ENCODE results near the gene RFX7.

DNA sequence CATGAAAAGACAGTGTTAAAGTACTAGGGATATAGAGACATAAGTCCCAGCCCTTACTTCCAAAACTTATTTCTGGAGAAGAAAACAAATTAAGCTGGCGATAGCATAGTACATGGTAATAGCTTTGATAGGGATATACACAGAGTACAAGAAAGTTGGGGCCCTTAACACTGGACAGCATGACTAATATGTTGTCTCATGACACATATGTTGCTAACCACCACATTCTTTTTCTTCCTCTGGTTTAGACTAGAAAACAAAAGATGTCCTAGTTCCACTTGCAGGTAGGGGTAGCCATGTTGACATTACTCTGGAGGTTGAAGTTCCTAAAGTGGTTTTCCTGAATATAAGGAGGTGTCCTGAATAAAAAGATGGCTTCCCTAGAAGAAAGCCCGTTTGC is 75.3 kb downstream of the RFX7 start:
- TF ChIP-seq POLR2AphosphoS5 (IDR thresholded peaks at IDR 0.05; ENCODE audit: low read depth, low read length) (no peak), TAF1 (IDR thresholded peaks at IDR 0.05; ENCODE audit: borderline replicate concordance, insufficient read depth, low read length) (no peak), SIN3A (IDR thresholded peaks at IDR 0.05; ENCODE audit: borderline replicate concordance, insufficient read depth, low read length) (no peak), FOXP2 (optimal IDR thresholded peaks at IDR 0.05; ENCODE audit: borderline replicate concordance, extremely low read depth, extremely low read length, insufficient read depth) (no peak)
- TF ChIP-seq, protein P1, sequence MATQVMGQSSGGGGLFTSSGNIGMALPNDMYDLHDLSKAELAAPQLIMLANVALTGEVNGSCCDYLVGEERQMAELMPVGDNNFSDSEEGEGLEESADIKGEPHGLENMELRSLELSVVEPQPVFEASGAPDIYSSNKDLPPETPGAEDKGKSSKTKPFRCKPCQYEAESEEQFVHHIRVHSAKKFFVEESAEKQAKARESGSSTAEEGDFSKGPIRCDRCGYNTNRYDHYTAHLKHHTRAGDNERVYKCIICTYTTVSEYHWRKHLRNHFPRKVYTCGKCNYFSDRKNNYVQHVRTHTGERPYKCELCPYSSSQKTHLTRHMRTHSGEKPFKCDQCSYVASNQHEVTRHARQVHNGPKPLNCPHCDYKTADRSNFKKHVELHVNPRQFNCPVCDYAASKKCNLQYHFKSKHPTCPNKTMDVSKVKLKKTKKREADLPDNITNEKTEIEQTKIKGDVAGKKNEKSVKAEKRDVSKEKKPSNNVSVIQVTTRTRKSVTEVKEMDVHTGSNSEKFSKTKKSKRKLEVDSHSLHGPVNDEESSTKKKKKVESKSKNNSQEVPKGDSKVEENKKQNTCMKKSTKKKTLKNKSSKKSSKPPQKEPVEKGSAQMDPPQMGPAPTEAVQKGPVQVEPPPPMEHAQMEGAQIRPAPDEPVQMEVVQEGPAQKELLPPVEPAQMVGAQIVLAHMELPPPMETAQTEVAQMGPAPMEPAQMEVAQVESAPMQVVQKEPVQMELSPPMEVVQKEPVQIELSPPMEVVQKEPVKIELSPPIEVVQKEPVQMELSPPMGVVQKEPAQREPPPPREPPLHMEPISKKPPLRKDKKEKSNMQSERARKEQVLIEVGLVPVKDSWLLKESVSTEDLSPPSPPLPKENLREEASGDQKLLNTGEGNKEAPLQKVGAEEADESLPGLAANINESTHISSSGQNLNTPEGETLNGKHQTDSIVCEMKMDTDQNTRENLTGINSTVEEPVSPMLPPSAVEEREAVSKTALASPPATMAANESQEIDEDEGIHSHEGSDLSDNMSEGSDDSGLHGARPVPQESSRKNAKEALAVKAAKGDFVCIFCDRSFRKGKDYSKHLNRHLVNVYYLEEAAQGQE (IDR thresholded peaks at IDR 0.05; ENCODE audit: insufficient read depth in 1 of 2, low read depth in 2 of 2, low read length in 2 of 2): no peak
